ENCODE data around the gene KIAA0232.
"Not testable (repeated sequence)": the region's sequence is repeated elsewhere in the genome, so short reads cannot be mapped to it uniquely, and the experiment has no call there.

KIAA0232 gene

DNA sequence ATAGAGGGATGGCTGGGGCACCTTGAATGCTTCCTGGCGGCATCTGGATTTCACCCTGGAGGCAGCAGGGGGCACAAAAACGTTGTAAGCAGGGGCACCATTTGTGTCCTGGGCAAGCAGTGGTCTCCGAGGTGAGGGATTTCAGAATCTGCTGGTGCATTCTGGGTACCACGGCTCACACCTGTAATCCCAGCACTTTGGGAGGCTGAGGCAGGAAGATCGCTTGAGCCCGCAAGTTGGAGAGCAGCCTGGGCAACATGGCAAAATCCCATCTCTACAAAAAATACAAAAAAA is 110.3 kb downstream of the KIAA0232 start:
- H3K9me3 ChIP-seq (ENCODE audit: low read length), result no peaks in the 10 kb centered on the region
- H2AFZ ChIP-seq (ENCODE audit: low read depth, low read length), result no peak overlapping the region
- H3K4me1 ChIP-seq (ENCODE audit: insufficient read depth, low read length), result peaks cover 18% of the 10 kb centered on the region
- no peaks in the 10 kb centered on the region for H3K27me3 ChIP-seq (ENCODE audit: insufficient read depth, low read length)
- H3K4me3 ChIP-seq (ENCODE audit: low read length), result no peak overlapping the region
- H3K36me3 ChIP-seq (ENCODE audit: insufficient read depth, low read length), result no peaks in the 10 kb centered on the region

DNA sequence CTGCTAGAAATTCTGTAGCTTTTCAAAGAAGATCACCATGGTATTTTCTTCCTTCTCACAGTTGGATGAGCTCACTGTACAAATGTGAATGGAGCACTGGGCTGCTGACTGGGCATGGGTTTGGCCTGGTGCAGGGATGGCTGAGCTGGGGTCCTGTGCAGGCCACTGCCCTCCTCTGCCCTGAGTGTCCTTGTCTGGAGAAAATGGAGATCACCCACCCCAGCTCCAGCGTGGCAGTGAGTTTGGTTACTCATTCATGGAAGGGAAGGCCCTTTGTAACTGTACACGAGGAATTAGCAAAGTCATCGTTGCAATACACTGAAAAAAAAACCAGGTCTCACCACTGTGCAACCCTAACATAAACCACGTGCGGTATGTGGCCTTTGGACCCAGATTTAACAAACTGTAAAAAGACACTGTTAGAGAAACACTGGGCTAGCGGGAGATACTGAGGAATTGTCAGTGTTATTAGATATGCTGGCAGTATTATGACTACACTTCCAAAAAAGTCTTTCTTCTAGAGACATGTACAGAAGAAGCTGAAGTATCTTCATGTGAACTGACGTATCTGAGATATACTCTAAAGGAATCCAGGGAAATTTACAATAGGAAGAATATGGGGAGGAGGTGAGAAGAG is 111.0 kb downstream of the KIAA0232 start:
- no peaks in the 10 kb centered on the region for H3K27me3 ChIP-seq (ENCODE audit: insufficient read depth, low read length)

DNA sequence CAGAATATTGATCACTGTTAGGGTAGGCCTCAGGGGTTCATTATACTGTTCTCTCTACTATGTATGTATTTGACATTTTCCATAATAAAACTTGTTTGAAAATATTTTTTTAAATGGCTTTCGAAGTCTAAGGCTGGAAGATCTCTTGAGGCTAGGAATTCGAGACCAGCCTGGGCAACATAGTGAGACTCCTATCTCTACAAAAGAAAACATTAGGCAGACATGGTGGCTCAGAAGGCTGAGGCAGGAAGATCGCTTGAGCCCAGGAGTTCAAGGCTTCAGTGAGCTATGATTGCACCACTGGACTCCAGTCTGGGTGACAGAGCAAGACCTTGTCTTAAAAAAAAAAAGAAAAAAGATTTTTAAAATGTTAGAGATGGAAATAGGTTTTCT is 111.6 kb downstream of the KIAA0232 start:
- Histone ChIP-seq H3K36me3 (ENCODE audit: insufficient read depth, low read length) (no peaks in the 10 kb centered on the region), H3K4me1 (ENCODE audit: insufficient read depth, low read length) (peaks cover 14% of the 10 kb centered on the region), H3K27me3 (ENCODE audit: insufficient read depth, low read length) (no peaks in the 10 kb centered on the region), H3K9me3 (ENCODE audit: low read length) (no peaks in the 10 kb centered on the region), H2AFZ (ENCODE audit: low read depth, low read length) (no peak overlapping the region), H3K4me3 (ENCODE audit: low read length) (no peak overlapping the region)

More for the DNA sequence above, 111.0 kb downstream of the KIAA0232 start:
- Histone ChIP-seq H3K9me3 (ENCODE audit: low read length) (no peaks in the 10 kb centered on the region), H3K4me3 (ENCODE audit: low read length) (no peak overlapping the region), H3K36me3 (ENCODE audit: insufficient read depth, low read length) (no peaks in the 10 kb centered on the region), H3K4me1 (ENCODE audit: insufficient read depth, low read length) (peaks cover 14% of the 10 kb centered on the region), H2AFZ (ENCODE audit: low read depth, low read length) (no peak overlapping the region)

DNA sequence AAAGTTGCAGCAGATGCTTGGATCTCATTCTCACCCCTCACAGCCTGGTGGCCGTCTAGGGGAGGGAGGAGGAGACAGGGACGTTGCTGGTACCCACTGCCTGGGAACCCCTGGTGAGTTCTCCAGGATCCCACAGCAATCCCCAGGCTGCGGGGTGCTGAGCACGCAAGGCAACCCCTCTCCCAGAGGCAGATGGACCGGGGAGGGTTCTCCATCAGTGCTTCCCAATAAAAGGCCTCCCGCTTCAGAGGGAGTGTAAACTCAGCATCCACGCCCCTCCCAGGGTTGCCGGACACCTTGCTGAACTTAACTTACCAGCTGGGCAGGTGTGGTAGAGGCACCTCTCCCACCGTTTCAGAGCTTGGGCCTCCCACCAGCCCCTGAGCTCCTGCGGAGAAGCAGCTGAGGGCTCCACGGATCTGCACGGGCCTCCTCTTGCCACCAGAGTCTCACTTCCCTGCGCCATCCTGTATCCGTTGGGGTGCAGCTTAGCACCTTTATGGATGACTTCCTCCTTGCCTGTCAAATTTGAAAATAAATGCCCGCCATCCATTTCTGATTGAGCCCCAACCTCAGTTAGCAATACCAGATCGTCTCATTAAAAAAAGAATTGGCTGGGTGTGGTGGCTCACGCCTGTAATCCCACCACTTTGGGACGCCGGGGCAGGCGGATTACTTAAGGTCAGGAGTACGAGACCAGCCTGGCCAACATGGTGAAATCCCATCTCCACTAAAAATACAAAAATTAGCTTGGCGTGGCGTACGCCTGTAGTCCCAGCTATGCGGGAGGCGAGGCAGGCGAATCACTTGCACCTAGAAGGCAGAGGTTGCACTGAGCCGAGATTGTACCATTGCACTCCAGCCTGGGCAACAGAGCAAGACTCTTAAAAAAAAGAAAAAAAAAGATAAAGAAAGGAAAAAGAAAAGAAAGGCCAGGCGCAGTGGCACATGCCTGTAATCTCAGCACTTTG is 112.3 kb downstream of the KIAA0232 start:
- H3K36me3 ChIP-seq (ENCODE audit: insufficient read depth, low read length), result no peaks in the 10 kb centered on the region
- no peaks in the 10 kb centered on the region for H3K9me3 ChIP-seq (ENCODE audit: low read length)
- H2AFZ ChIP-seq (ENCODE audit: low read depth, low read length), result no peak overlapping the region
- peaks cover 14% of the 10 kb centered on the region for H3K4me1 ChIP-seq (ENCODE audit: insufficient read depth, low read length)
- no peaks in the 10 kb centered on the region for H3K27me3 ChIP-seq (ENCODE audit: insufficient read depth, low read length)
- no peak overlapping the region for H3K4me3 ChIP-seq (ENCODE audit: low read length)

DNA sequence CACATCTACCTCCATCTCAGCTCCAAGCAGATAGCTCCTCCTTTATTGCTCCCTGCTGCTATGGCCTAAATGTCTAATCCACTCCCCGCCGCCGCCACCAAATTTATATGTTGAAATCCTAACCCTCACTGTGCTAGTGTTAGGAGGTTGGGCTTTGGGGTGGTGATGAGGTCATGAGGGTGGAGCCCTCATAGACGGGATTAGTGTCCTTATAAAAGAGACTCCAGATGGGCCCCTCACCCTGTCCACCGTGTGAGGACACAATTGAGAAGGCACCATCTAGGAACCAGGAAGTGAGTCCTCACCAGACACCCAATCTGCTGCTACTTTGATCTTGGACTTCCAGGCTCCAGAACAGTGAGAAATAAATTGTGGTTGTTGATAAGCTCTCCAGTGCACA is 113.5 kb downstream of the KIAA0232 start:
- H3K27me3 ChIP-seq (ENCODE audit: insufficient read depth, low read length), result peaks cover 2% of the 10 kb centered on the region
- H3K9me3 ChIP-seq (ENCODE audit: low read length), result no peaks in the 10 kb centered on the region
- no peak overlapping the region for H3K4me3 ChIP-seq (ENCODE audit: low read length)
- peaks cover 14% of the 10 kb centered on the region for H3K4me1 ChIP-seq (ENCODE audit: insufficient read depth, low read length)
- H3K36me3 ChIP-seq (ENCODE audit: insufficient read depth, low read length), result no peaks in the 10 kb centered on the region
- no peak overlapping the region for H2AFZ ChIP-seq (ENCODE audit: low read depth, low read length)

DNA sequence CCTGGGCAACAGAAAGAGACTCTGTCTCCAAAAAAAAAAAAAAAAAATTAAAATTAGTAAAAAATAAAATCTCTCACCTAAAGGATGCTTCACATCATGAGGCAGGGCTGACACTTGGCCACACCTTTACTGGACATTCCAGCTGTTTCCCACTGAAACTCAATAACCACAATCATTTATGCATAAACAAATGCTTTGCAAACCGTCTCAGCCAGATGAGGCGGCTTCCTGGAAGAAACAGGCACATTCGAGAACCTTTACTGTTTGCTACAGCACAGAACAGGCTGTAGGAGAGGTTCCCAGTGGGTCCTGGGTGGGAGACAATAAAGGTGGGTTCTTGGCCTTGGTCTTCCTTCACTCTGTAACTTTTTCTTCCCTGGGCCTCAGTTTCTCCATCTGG is 116.2 kb downstream of the KIAA0232 start:
- H3K4me1 ChIP-seq (ENCODE audit: insufficient read depth, low read length), result no peaks in the 10 kb centered on the region

DNA sequence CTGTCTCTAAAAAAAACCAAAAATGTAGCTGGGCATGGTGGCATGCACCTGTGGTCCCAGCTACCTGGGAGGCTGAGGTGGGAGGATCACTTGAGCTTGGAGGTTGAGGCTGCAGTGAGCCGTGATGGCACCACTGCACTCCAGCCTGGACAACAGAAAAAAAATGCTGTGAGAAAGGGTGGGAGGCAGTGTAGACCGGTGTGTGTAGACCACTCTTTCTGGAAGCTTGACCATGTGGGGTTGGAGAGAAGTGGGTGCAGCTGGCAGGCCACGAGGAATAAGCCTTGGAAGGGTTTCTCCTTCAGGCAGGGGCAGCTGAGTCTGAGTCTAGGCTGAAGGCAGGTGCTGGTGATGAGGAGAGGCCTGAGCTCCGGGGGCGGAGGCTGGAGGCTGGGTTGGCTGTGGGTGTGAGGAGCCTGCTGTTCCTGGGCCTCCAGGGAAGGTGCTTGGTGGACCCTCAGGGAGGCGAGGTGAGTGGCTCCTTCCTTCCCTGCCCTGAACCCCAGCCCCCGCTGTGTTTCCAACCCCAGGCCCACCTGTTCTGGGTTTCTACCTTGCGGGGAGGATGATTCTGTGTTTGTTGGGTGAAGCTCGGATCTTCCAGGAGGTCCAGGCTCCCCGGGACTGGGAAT is 117.8 kb downstream of the KIAA0232 start:
- H3K27me3 ChIP-seq (ENCODE audit: insufficient read depth, low read length), result peaks cover 2% of the 10 kb centered on the region
- H3K9me3 ChIP-seq (ENCODE audit: low read length), result no peaks in the 10 kb centered on the region
- no peak overlapping the region for H2AFZ ChIP-seq (ENCODE audit: low read depth, low read length)
- H3K4me3 ChIP-seq (ENCODE audit: low read length), result no peak overlapping the region
- no peaks in the 10 kb centered on the region for H3K4me1 ChIP-seq (ENCODE audit: insufficient read depth, low read length)
- no peaks in the 10 kb centered on the region for H3K36me3 ChIP-seq (ENCODE audit: insufficient read depth, low read length)

More for the DNA sequence above, 116.2 kb downstream of the KIAA0232 start:
- Histone ChIP-seq H3K36me3 (ENCODE audit: insufficient read depth, low read length) (no peaks in the 10 kb centered on the region), H2AFZ (ENCODE audit: low read depth, low read length) (no peak overlapping the region), H3K9me3 (ENCODE audit: low read length) (no peaks in the 10 kb centered on the region), H3K4me3 (ENCODE audit: low read length) (no peak overlapping the region), H3K27me3 (ENCODE audit: insufficient read depth, low read length) (peaks cover 2% of the 10 kb centered on the region)

DNA sequence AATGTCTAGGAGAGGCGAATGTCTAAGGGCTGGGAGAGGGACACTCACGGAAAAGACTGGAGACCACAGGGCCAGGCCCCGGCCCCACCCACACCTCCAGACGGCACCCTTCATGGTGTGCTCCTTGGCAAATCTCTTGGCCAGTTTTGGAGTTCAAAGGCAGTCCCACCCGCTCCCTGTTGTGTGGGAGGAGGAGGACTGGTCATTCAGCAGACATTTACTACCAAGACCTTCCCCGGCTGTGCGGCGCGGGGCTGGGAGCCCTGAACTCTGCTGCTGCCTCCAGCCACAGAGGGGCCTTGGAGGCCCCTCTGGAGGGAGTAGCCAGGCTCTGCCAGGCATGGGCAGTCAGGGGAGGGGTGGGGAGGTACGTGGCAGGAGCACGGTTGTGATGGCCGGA is 118.4 kb downstream of the KIAA0232 start:
- no peaks in the 10 kb centered on the region for H3K9me3 ChIP-seq (ENCODE audit: low read length)
- no peak overlapping the region for H3K4me3 ChIP-seq (ENCODE audit: low read length)
- H3K27me3 ChIP-seq (ENCODE audit: insufficient read depth, low read length), result peaks cover 2% of the 10 kb centered on the region
- no peak overlapping the region for H2AFZ ChIP-seq (ENCODE audit: low read depth, low read length)
- no peaks in the 10 kb centered on the region for H3K36me3 ChIP-seq (ENCODE audit: insufficient read depth, low read length)
- H3K4me1 ChIP-seq (ENCODE audit: insufficient read depth, low read length), result peaks cover 5% of the 10 kb centered on the region

DNA sequence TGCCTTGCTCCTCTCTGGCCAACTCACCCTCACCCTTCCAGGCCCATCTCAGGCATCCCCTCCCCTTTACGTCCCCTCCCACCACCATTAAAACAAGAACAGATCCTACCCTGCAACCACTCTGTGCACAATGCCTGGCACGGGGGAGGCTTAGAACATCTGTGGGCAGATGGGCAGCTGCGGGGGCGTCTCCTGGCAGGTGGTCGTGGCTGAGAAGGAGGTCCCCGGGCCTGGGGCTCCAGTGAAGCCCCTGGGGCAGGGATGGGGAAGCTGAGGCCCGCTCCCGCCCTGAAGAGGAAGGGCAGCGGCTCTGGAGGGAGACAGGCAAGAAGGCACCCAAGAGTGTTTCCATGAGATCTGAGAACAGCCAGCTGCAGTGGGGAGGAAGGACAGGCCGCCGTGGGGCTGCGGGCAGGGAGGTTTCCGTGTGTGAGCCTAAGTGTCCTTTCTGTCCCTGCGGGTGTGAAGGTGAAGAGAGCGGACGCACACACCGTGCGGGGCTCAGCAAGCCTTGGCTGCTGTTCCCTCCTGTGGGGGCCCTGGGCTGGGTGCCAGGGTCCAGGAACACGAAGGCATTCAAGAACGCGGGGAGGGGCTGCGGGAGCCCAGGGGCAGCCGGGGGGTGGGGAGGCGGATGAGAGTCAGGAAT is 119.3 kb downstream of the KIAA0232 start:
- Histone ChIP-seq H3K36me3 (ENCODE audit: insufficient read depth, low read length) (no peaks in the 10 kb centered on the region), H3K27me3 (ENCODE audit: insufficient read depth, low read length) (peaks cover 2% of the 10 kb centered on the region), H3K4me3 (ENCODE audit: low read length) (no peak overlapping the region)

DNA sequence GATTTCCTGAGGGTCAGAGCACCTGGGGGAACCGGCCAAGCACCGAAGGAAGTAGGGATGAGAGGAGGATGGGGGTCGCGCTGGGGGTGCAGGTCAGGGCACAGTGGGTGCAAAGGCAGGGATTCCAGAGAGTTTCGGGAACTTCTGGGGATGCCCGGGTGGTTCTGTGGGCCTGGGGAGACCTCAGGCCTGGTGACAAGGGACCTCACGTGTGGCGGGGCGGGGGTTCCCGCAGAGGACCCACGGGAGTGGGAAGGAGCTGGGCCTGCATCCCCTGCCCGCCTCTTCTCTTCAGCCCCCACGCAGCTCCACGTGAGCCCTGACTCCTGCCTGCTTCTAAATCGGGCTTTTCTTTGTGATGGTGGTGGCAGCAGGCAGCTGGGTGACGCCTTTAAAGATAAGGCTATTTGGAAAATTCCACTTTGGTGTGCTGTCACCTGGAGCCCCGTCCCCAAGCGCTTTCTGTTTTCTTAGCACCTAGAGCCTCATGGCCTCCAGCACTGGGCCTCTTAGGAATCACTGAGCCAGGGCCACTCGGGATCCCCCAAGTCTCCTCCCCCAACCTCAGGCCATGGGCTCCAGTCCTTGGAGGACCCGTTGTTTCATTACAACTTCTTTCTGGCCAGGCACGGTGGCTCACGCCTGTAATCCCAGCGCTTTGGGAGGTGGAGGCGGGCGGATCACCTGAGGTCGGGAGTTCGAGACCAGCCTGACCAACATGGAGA is 120.0 kb downstream of the KIAA0232 start:
- H3K27me3 ChIP-seq (ENCODE audit: insufficient read depth, low read length), result peaks cover 2% of the 10 kb centered on the region
- no peaks in the 10 kb centered on the region for H3K36me3 ChIP-seq (ENCODE audit: insufficient read depth, low read length)
- H3K4me3 ChIP-seq (ENCODE audit: low read length), result no peak overlapping the region
- H2AFZ ChIP-seq (ENCODE audit: low read depth, low read length), result no peak overlapping the region
- no peaks in the 10 kb centered on the region for H3K9me3 ChIP-seq (ENCODE audit: low read length)
- peaks cover 5% of the 10 kb centered on the region for H3K4me1 ChIP-seq (ENCODE audit: insufficient read depth, low read length)

More for the DNA sequence above, 119.3 kb downstream of the KIAA0232 start:
- H3K4me1 ChIP-seq (ENCODE audit: insufficient read depth, low read length), result peaks cover 5% of the 10 kb centered on the region
- no peak overlapping the region for H2AFZ ChIP-seq (ENCODE audit: low read depth, low read length)
- H3K9me3 ChIP-seq (ENCODE audit: low read length), result no peaks in the 10 kb centered on the region

DNA sequence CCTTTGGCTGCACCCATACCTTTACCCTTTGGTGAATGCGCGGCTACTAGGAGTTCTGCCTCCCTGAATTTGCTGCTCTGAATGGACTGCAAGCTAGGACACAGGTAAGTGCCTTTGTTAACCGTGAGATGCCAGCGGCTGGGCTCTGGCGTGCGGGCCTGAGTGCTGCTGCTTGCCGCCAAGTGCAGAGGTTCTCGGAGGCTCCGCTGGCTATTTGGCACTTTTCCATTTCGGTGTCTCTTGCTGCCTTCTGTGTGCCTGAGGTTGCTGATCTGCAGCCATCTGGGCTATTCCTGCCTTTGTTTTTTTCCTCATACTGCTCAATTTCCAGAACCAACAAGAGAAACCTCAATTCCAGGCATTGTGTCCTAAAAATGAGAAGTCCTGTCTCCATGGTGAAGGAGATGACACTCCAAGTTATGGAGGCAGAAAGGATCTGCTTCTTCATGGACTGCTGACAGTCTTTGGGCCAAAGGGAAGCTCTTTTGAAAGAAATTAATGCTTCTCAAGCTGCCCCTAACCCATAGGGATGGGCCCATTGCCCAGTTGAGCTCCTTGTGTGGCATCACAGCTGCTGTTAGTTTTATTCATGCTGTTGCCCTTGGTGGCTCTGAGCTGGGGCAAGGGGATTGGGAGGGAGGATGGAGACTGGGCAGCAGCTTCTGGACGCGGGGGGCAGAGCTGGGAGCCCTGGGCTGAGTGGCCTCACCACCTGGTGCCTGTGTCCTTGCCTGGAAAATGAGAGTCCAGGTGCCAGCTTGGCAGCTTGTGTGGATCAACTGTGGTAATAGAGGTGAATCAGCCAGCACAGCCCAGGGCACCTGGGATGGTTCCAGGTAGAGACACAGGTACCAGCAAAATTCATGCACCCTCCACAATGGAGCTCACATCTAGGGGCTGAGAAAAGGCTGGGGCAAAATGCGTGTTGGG is 123.3 kb downstream of the KIAA0232 start:
- Histone ChIP-seq H3K36me3 (ENCODE audit: insufficient read depth, low read length) (no peaks in the 10 kb centered on the region), H3K27me3 (ENCODE audit: insufficient read depth, low read length) (no peaks in the 10 kb centered on the region), H3K9me3 (ENCODE audit: low read length) (no peaks in the 10 kb centered on the region), H2AFZ (ENCODE audit: low read depth, low read length) (no peak overlapping the region), H3K4me1 (ENCODE audit: insufficient read depth, low read length) (peaks cover 19% of the 10 kb centered on the region), H3K4me3 (ENCODE audit: low read length) (no peak overlapping the region)

DNA sequence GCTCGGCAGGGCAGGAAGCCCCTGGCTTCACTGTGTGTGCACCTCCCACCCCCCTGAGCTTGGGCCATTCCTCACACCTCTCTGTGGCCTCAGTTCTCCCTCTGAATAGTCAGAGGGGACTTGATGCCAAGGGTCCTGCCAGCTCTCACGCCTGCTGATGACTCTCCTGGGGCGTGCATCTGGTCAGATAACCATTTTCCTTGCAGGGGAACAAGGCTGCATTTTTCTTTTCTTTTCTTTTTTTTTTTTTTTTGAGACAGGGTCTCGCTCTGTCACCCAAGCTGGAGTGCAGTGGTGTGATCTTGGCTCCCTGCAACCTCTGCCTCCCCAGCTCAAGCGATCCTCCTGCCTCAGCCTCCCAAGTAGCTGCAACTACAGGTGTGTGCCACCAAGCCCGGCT is 124.0 kb downstream of the KIAA0232 start:
- peaks cover 23% of the 10 kb centered on the region for H3K4me1 ChIP-seq (ENCODE audit: insufficient read depth, low read length)
- not testable (repeated sequence) for H2AFZ ChIP-seq (ENCODE audit: low read depth, low read length); H3K27me3 ChIP-seq (ENCODE audit: insufficient read depth, low read length); H3K9me3 ChIP-seq (ENCODE audit: low read length); H3K36me3 ChIP-seq (ENCODE audit: insufficient read depth, low read length); H3K4me3 ChIP-seq (ENCODE audit: low read length)

Measured in neuron (in vitro differentiated cells).